ENCODE data around the gene ACD.

Gene ACD

DNA sequence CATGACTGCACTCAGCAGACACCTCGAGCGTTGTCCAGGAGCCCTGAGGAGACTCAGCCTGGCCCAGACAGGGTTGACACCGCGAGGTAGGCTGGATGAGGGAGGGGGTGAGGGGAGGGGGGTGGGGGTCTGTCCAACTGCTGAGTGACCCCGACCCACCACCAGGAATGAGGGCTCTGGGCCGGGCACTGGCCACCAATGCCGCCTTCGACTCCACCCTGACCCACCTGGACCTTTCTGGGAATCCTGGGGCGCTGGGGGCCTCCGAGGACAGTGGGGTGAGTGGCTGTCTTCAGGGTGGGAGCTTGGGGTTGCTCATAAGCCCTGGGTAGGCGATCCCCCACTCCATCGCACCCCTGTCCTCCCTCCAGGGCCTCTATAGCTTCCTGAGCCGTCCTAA lies 12.4 kb downstream of the ACD start:
- no peak for DNase-seq (ENCODE audit: low read depth)

DNA sequence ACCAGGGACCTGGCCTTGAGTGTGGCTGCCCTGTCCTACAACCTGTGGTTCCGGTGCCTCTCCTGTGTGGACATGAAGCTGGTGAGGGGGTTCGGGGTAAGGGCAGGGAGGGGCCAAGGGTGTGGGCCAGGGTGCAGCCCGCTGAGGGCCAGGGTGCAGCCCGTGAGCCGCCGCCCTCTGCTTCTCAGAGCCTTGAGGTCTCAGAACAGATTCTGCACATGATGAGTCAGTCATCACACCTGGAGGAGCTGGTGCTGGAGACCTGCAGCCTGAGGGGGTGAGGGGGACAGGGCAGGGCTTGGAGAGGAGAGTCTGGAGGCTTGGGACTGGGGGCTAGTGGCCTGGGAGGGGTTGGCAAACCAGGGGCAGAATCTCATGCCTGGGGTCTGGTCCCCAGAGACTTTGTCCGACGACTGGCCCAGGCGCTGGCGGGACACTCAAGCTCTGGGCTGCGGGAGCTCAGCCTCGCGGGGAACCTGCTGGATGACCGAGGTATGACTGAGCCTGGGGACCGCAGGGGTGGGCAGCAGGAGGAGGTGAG lies 12.9 kb downstream of the ACD start:
- no peak for DNase-seq (ENCODE audit: low read depth)

DNA sequence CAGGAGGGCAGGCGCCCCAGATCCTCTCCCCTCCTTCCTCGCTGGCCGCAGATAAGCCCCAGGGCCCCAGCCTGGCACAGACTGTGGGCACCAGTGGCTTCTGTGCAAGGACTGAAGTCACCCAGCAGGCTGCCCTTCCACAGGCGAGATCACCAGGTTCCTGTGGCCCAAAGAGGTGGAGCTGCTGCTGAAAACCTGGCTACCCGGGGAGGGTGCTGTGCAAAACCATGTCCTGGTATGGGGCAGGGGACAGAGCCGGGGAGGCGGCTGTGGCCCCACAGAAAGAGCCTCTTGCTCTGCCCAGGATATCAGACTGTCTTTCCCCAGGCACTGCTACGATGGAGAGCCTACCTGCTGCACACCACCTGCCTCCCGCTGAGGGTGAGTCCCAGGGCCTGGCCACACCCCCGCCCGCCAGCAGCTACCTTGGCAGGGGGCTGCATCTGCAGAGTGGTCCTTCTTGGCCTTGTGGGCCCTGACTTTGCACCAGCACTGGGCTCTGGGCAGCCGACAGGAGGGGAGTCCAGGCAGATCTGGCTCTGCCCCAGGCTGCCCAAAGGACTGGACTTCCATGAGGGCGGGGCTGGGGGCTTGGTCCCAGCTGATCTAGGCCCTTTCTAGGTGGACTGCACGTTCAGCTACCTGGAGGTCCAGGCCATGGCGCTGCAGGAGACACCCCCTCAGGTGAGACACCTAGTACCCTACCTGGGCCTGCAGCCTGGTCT lies 14.5 kb downstream of the ACD start:
- no peak for DNase-seq (ENCODE audit: low read depth)

DNA sequence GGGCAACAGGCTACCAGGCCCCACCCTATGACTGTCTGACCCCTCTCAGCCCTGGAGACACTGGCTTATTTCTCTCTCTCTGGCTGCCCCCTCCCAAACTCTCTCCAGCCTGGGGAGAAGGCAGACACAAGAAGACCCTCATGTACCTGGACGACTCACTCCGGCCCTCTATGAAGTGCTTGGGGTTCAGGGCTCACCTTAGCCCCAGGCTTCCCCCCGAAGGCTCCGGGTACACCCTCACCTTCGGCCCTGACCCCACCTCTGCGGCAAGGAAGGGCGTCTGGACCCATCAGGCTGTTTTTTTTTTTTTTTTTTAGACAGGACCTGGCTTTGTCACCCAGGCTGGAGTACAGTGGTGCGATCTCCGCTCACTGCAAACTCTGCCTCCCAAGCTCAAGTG lies 16.0 kb downstream of the ACD start:
- no peak for DNase-seq (ENCODE audit: low read depth)

DNA sequence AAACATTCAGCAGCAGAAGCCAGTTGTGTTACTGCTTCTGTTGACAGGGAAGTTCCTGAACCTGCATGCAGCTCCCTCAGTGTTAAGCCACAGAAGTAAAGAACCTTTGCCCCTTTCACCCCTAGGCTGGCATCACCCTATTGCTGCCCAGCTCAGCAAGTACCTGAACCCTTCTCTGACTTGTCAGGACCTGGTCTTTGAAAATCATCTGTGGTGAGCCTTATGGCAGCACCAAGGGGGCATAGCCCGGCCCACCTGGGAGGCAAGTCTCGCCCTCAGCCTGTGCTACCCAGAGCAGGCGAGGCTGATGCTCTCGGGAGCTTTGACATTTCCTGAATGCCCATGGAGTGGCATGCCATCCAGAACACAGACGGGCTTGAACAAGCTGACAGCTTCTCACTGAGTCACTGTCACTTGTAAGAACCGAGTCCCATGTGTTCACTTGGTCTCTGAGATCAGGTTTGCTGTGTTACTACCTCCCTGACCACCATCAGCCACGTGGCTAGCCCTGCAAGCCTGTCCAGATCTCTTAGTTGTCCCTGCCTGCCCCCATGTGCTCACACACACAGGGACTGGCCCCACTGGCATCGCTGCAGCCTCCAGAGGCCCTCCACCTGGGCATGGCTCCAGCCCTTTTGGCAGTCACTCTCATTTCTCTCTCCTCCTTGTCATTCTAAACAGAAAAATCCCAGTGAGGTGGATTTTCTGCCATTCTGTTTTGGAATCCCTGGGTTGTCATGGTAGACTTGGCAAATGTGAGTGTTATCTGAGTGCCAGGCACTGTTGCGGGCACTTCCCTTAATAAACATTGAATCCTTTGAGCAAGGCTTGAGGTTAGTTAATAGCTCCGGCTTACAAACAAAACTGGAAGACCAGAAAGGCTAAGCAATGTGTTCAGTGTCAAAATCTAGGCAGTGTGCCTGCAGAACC lies 18.0 kb downstream of the ACD start:
- no peak for DNase-seq (ENCODE audit: low read depth)

DNA sequence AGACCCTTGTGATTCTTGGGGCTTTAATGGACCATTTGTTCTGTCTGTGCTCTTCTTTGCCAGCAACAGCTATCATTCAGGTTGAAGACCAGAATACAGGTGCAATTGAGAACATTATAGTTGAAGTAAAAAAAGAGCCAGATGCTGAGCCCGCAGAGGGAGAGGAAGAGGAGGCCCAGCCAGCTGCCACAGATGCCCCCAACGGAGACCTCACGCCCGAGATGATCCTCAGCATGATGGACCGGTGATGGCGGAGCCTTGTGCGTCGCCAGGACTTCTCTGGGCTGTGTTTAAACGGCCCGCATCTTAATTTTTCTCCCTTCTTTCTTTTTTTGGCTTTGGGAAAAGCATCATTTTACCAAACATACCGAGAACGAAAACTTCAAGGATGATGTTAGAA lies 22.4 kb downstream of the ACD start:
- no peak for DNase-seq (ENCODE audit: low read depth)

DNA sequence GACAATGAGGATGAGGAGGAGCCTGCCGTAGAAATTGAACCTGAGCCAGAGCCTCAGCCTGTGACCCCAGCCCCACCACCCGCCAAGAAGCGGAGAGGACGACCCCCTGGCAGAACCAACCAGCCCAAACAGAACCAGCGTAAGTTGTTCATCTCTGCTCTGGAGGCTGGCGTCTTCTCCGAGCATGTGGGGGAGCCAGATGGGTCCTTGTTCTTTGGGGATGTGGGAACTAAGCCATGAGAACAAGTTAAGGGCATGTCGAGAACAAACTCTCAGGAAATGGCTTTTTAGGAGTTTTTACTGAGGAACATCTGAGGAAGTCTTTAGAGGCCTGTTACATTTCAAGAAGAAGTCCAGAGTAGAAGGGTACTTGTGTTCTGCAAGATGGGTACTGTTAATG lies 23.3 kb downstream of the ACD start:
- DNase-seq (ENCODE audit: low read depth): no peak

DNA sequence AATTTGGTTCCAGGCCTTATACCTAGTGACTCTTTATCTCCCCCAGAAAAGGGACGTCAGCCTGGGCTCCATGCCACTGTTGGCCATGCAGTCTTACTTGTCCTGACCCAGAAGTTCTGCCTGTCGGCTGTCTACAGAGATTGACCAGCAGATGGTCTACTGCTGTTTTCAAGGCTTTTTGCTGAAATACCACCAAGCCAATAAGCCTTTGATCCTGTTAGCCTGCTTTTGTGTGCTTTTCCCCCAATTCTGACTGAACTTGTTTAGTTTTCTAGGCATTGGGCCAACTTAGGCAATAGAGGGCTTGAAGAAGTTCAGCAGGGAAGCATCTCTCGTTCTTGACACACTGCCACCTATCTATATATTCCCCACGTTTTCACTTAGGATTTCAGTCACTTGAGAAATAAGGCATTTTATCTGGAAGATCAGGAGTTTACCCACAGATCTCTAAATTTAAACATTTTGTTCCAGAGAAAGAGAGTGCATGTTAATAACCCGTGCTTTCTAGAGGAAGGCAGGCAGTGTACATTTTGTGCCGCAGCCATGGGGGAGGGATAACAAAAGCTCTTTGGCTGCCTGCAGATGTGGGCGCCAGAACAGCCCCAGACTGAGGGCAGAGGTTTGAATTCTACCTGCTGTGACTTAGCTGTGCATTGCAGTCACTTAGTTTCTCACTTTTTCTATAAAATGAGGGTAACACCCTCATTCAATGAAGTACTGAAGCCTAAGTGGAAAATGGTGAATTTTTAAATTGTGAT lies 27.5 kb downstream of the ACD start:
- peak; percentile 13 for DNase-seq (ENCODE audit: low read depth)

DNA sequence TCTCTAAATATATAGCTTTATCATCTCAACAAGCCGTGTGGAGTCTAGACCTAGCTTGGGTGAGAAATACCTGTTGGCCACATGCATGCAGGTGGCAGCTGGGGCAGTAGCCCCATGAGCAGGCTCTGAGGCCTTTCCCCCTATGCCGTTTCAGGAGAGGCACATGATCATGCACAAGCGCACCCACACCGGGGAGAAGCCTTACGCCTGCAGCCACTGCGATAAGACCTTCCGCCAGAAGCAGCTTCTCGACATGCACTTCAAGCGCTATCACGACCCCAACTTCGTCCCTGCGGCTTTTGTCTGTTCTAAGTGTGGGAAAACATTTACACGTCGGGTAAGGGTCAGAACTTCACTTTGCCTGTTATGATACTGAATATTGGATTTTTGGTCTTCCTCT lies 31.8 kb downstream of the ACD start:
- DNase-seq (ENCODE audit: low read depth): no peak

DNA sequence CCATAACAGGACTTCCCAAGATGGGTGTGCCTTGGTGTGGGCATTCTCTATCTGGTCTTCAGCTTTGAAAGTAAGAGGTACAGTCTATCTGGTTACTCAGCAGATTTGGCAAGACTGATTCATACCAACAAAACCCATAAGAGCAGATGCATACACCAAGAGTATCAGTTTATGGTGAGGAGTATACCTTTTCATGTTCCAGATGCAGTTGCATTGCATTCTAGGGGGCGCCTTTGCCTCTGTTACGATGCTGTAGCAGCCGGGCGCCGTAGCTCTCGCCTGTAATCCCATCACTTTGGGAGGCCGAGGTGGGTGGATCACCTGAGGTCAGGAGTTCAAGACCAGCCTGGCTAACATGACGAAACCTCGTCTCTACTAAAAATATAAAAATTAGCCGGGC lies 46.3 kb downstream of the ACD start:
- DNase-seq (ENCODE audit: low read depth): no peak

DNA sequence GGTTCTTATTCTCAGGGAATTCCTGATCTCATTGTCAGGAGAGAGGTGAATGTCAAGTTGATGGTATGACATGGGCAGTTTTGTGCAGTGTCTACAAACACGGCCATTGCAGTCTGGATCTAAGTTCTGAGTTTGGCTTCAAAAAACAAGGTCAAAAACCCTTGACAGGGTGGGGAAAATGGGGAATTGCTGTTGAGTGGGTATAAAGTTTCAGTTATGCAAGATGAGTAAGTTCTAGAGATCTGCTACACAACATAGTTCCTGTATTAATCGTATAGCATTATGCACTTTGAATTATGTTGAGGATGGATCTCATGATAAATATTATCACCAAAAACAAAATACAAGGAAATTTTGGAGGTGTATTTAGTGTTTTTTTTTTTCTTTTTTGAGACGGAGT lies 51.7 kb downstream of the ACD start:
- no peak for DNase-seq (ENCODE audit: low read depth)
